GM12872 (cell line): ENCODE measurements around the gene TULP1.

ENCODE experiments used
- CTCF ChIP-seq: IDR thresholded peaks from 3 replicates; pipeline ENCODE4 v1.5.1; 2011; ENCODE audit warnings: low read depth, mild to moderate bottlenecking, low read length, moderate library complexity; ENCODE audit not compliant: insufficient read depth

Gene TULP1

GRCh38 chr6:35508542-35508941 is 4.2 kb downstream of the TULP1 start:
- TF ChIP-seq CTCF = no peak

- TF ChIP-seq CTCF = no peak
Observed at GRCh38 chr6:35508027-35508426, 4.7 kb downstream of the TULP1 start.

- no peak for TF ChIP-seq CTCF
Observed at GRCh38 chr6:35507221-35507620, 5.5 kb downstream of the TULP1 start.

GRCh38 chr6:35506536-35506935 is 6.2 kb downstream of the TULP1 start:
- TF ChIP-seq CTCF = no peak

GRCh38 chr6:35505999-35506412 is 6.7 kb downstream of the TULP1 start:
- TF ChIP-seq CTCF = no peak

GRCh38 chr6:35503534-35503933 is 9.2 kb downstream of the TULP1 start:
- no peak for TF ChIP-seq CTCF

GRCh38 chr6:35501784-35502183 is 10.9 kb downstream of the TULP1 start:
- TF ChIP-seq CTCF = no peak

GRCh38 chr6:35500782-35501181 is 11.9 kb downstream of the TULP1 start:
- TF ChIP-seq CTCF = no peak
